Keratinocyte (primary cell): ENCODE data around the gene C4orf51. TPM values are rescaled to one million over a fixed set of nuclear protein-coding genes. Genes with fewer than 3 reads are reported as not detected.

Experiments used
- DNase-seq: peaks from one replicate; pipeline ENCODE4 v3.0.0-alpha.2; 2011; ENCODE audit warnings: low read depth, missing footprints, low spot score
- FAIRE-seq: peaks from 2 replicates; lab custom pipeline; 2011; peaks lifted over from hg19 to GRCh38; lab: Jason Lieb, UNC
- H2AFZ ChIP-seq: 2 replicates; pipeline ENCODE4 v1.6.0; 2012; ENCODE audit warnings: low read length, control low read depth, inconsistent platforms; ENCODE audit not compliant: control insufficient read depth
- H3K27ac ChIP-seq: 2 replicates; pipeline ENCODE4 v1.5.1; 2011; ENCODE audit warnings: low read length; ENCODE audit not compliant: control insufficient read depth, insufficient read depth
- H3K27me3 ChIP-seq: 3 replicates; pipeline ENCODE4 v1.6.0; 2011; ENCODE audit warnings: low read length; ENCODE audit not compliant: control insufficient read depth, insufficient read depth; ENCODE audit errors: extremely low read depth
- H3K36me3 ChIP-seq, 2 experiments: 2 replicates in 1 of 2; 3 replicates in 1 of 2; pipeline ENCODE4 v1.5.1; 2011; ENCODE audit warnings: low read length in 2 of 2, mild to moderate bottlenecking in 1 of 2; ENCODE audit not compliant: control insufficient read depth in 2 of 2, insufficient read depth in 2 of 2; ENCODE audit errors: extremely low read depth in 1 of 2
- H3K4me1 ChIP-seq: 3 replicates; pipeline ENCODE4 v1.5.1; 2011; ENCODE audit warnings: low read length; ENCODE audit not compliant: control insufficient read depth, insufficient read depth; ENCODE audit errors: extremely low read depth
- H3K4me2 ChIP-seq: 3 replicates; pipeline ENCODE4 v1.6.0; 2011; ENCODE audit warnings: low read depth, low read length; ENCODE audit not compliant: control insufficient read depth, insufficient read depth; ENCODE audit errors: extremely low read depth
- H3K4me3 ChIP-seq, 3 experiments: fragments of 200-600 bp in 1 of 3; sonication (generic) in 1 of 3; 2 replicates in 2 of 3; 3 replicates in 1 of 3; pipeline ENCODE4 v1.5.1; 2011 to 2016; ENCODE audit warnings: low read length in 3 of 3, mild to moderate bottlenecking in 3 of 3, control low read depth in 2 of 3, inconsistent platforms in 1 of 3, low read depth in 1 of 3, mixed read lengths in 1 of 3, mixed run types in 1 of 3, moderate library complexity in 1 of 3; ENCODE audit not compliant: control insufficient read depth in 2 of 3, insufficient read depth in 2 of 3; ENCODE audit errors: extremely low read depth in 1 of 3
- H3K79me2 ChIP-seq: 2 replicates; pipeline ENCODE4 v1.6.0; 2012; ENCODE audit warnings: low read length; ENCODE audit not compliant: control insufficient read depth, insufficient read depth
- H3K9ac ChIP-seq: 3 replicates; pipeline ENCODE4 v1.6.0; 2011; ENCODE audit warnings: low read length; ENCODE audit not compliant: control insufficient read depth, insufficient read depth; ENCODE audit errors: extremely low read depth
- H3K9me1 ChIP-seq: 3 replicates; pipeline ENCODE4 v1.6.0; 2011; ENCODE audit warnings: low read length; ENCODE audit not compliant: control insufficient read depth, insufficient read depth; ENCODE audit errors: extremely low read depth
- H3K9me3 ChIP-seq: 2 replicates; pipeline ENCODE4 v1.5.1; 2012; ENCODE audit warnings: low read depth, low read length; ENCODE audit not compliant: control insufficient read depth
- H4K20me1 ChIP-seq: 3 replicates; pipeline ENCODE4 v1.6.0; 2011; ENCODE audit warnings: low read length; ENCODE audit not compliant: control insufficient read depth, insufficient read depth; ENCODE audit errors: extremely low read depth
- EZH2 ChIP-seq: IDR thresholded peaks from one replicate; pipeline ENCODE4 v1.6.1; 2012; ENCODE audit warnings: inconsistent platforms, mild to moderate bottlenecking, low read length, moderate library complexity
- dilution Hi-C: fragments of 300-500 bp; cut with MboI; formaldehyde crosslinking; loops from one replicate; pipeline ENCODE4 v1.7.0; 2020; ENCODE audit warnings: low sequenced_read_pairs; ENCODE audit not compliant: extremely low pct_ligation_motif_present
- polyA plus RNA-seq, 5 experiments: library from polyadenylated mRNA; depleted of rRNA in 3 of 5; stranded (reverse) in 3 of 5; stranded (forward) in 1 of 5; unstranded in 1 of 5; fragments of >200 nt; gene quantifications; 1 replicate in 1 of 5; 2 replicates in 3 of 5; 3 replicates in 1 of 5; pipeline versions ENCODE4 v1.2.1 to v1.2.3, GENCODE V29; 2011 to 2012; ENCODE audit warnings: missing spikeins in 2 of 5, low read depth in 1 of 5, low replicate concordance in 1 of 5
- TF ChIP-seq, protein P1 (sequence below), 3 experiments: IDR thresholded peaks in 1 of 3; conservative IDR thresholded peaks in 1 of 3; optimal IDR thresholded peaks in 1 of 3; 2 replicates in 2 of 3; 3 replicates in 1 of 3; pipeline versions ENCODE3 to v1.5.1; 2011; ENCODE audit warnings: low read length in 3 of 3, mild to moderate bottlenecking in 3 of 3, moderate library complexity in 2 of 3, control low read depth in 1 of 3, inconsistent platforms in 1 of 3; ENCODE audit not compliant: insufficient read depth in 2 of 3; ENCODE audit errors: extremely low read depth in 1 of 3

C4orf51 gene
- polyA plus RNA-seq, 1 donor (not counting 4 experiments of a cell fraction or from before 2014, with no cell fraction given), result not detected

DNA sequence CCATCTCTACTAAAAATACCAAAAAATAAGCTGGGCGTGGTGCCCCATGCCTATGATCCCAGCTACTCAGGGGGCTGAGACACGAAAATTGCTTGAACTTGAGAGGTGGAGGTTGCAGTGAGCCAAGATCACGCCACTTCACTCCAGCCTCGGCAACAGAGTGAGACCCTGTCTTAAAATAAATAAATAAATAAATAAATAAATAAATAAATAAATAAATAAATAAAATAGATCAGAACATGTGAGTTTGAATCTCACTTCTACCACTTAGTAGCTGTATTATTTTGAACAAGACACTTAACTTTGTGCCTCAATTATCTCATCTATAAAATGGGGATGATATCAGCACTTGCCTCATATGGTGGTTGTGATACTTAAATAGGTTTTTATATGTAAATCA, 90.2 kb downstream of the C4orf51 start:
- Histone ChIP-seq H3K79me2 (no peaks in the 10 kb centered on the region), H2AFZ (no peak overlapping the region), H3K4me2 (no peak overlapping the region), H3K27ac (no peak overlapping the region), H3K36me3 (peaks cover 11 to 12% of the 10 kb centered on the region in 2 experiments), H4K20me1 (no peaks in the 10 kb centered on the region), H3K9ac (no peak overlapping the region), H3K9me3 (no peaks in the 10 kb centered on the region), H3K9me1 (no peaks in the 10 kb centered on the region), H3K4me3 (no peak overlapping the region), H3K4me1 (no peaks in the 10 kb centered on the region), H3K27me3 (no peaks in the 10 kb centered on the region)
- dilution Hi-C loops, result no loop called here
- DNase-seq, result no peak
- TF ChIP-seq EZH2, result no peak
- TF ChIP-seq, protein P1, sequence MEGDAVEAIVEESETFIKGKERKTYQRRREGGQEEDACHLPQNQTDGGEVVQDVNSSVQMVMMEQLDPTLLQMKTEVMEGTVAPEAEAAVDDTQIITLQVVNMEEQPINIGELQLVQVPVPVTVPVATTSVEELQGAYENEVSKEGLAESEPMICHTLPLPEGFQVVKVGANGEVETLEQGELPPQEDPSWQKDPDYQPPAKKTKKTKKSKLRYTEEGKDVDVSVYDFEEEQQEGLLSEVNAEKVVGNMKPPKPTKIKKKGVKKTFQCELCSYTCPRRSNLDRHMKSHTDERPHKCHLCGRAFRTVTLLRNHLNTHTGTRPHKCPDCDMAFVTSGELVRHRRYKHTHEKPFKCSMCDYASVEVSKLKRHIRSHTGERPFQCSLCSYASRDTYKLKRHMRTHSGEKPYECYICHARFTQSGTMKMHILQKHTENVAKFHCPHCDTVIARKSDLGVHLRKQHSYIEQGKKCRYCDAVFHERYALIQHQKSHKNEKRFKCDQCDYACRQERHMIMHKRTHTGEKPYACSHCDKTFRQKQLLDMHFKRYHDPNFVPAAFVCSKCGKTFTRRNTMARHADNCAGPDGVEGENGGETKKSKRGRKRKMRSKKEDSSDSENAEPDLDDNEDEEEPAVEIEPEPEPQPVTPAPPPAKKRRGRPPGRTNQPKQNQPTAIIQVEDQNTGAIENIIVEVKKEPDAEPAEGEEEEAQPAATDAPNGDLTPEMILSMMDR (optimal IDR thresholded peaks at IDR 0.05 in 1 of 3, IDR thresholded peaks at IDR 0.05 in 1 of 3, conservative IDR thresholded peaks at IDR 0.05 in 1 of 3; ENCODE audit: extremely low read depth in 1 of 3, insufficient read depth in 2 of 3, low read length in 3 of 3), result no peak
- no peak for FAIRE-seq

DNA sequence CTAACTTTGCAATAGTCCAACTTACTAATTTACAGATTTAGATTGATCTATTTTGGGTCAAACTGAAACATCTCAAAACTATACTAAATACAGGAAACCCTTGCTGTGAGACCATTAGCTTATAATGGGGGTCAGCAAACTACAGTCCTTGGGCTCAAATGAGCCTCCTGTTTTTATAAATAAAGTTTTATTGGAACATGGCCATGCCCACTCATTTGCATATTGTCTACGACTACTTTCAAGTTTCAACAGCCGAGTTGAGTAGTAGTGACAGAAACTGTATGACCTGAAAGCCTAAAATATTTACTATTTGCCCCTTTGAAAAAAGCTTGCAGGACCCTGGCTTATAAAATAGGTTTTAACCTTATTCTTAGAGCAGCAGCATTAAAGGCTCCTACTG, 92.4 kb downstream of the C4orf51 start:
- no peak for FAIRE-seq

More for the DNA sequence above, 92.4 kb downstream of the C4orf51 start:
- H3K79me2 ChIP-seq, result no peaks in the 10 kb centered on the region
- H3K9me1 ChIP-seq, result no peaks in the 10 kb centered on the region
- H3K4me2 ChIP-seq, result no peak overlapping the region
- no peak for TF ChIP-seq EZH2
- TF ChIP-seq, protein P1 (optimal IDR thresholded peaks at IDR 0.05 in 1 of 3, IDR thresholded peaks at IDR 0.05 in 1 of 3, conservative IDR thresholded peaks at IDR 0.05 in 1 of 3; ENCODE audit: extremely low read depth in 1 of 3, insufficient read depth in 2 of 3, low read length in 3 of 3), result no peak
- peaks cover 6 to 11% of the 10 kb centered on the region in 2 experiments for H3K36me3 ChIP-seq
- no peak overlapping the region for H2AFZ ChIP-seq
- no peaks in the 10 kb centered on the region for H3K4me1 ChIP-seq
- H3K9me3 ChIP-seq, result no peaks in the 10 kb centered on the region
- H3K27ac ChIP-seq, result no peak overlapping the region
- DNase-seq, result no peak
- no peaks in the 10 kb centered on the region for H4K20me1 ChIP-seq
- no peak overlapping the region for H3K4me3 ChIP-seq
- H3K9ac ChIP-seq, result no peak overlapping the region
- no peaks in the 10 kb centered on the region for H3K27me3 ChIP-seq
- dilution Hi-C loops, result no loop called here
